HG03558 (cell line): ENCODE data around the gene MAPK14.
"Not testable (repeated sequence)": the region's sequence is repeated elsewhere in the genome, so short reads cannot be mapped to it uniquely, and the experiment has no call there.

Experiments
- ATAC-seq: cut with Tn5 transposase; IDR thresholded peaks from one replicate; pipeline ENCODE4 v1.9.1; 2021; ENCODE audit warnings: moderate number of reproducible peaks; ENCODE audit not compliant: unreplicated experiment; ENCODE audit errors: extremely low read depth

Gene MAPK14

DNA sequence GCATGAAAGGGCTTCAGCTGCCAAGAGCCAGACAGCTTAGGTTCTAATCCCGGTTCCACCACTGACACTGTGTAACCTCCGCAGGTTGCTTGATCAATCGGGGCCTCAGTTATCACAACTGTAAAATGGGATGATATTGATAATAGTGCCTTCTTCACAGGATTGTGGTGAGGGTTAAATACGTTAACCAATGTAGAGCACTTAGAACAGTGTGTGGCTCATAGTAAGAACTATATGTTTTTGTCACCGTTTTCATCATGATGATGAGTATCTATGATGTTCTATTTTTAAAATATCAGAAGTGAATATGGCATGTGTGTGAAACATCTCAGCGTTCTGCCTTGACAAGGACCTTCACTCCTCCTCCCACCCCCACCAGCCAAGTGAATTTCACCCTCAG lies 92.4 kb downstream of the MAPK14 start:
- ATAC-seq = no peak

DNA sequence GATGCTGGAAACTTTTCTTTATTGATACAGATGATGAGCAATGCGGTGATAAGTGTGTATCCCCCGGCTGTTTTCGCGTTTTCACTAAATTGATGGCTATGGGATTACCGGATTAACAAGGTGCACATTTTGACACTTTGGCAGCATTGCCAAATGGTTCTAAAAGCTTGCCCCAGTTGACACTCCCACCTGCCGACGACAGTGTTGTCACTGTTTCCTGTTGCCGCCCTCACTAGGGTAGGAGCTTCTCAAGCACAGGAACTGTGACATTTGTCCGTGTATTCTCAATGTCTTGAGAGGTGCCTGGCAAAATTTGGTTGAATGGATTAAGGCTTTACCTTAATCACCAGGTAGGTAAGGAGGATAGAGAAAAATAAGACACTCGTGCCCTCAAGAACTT lies 92.9 kb downstream of the MAPK14 start:
- ATAC-seq = no peak

- ATAC-seq = no peak
These were observed 93.6 kb downstream of the MAPK14 start for GRCh38 chr6:36120979-36121786.

DNA sequence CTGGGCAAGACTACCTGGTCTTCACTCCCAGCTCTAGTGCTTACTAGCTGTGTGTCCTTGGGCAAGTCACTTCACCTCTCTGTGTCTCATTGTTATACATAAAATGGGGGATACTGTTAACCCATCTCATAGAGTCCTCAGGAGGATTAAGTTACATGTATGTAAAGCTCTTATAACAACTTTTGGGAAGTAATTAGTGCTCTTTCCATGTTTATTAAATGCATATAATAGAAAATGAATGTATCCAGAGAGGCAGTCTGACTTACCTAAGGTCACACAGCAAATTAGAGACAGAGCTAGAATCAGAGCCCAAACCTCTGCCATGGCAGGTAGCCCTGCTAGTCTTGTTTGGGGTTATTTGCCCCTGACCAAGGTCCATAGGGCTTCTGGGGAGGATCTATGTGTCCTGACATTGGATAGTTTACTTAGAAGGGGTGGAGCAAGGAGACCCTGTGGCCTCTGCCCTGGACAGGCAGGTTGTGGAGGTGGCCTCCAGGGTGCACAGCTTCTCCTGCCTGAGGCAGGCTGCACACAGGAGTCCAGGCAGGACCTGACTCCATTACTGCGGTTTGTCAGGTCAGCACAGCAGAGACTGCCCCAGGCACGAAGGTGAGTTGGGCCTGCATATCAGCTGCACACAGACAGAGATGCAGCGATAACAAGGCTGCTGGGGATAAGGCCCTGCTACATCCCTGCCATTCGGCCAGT lies 94.3 kb downstream of the MAPK14 start:
- no peak for ATAC-seq

GRCh38 chr6:36122495-36123269 lies 95.1 kb downstream of the MAPK14 start:
- ATAC-seq = no peak

- ATAC-seq = no peak
These were observed 95.9 kb downstream of the MAPK14 start for GRCh38 chr6:36123270-36124139.

GRCh38 chr6:36124346-36124745 lies 96.7 kb downstream of the MAPK14 start:
- not testable (repeated sequence) for ATAC-seq

- no peak for ATAC-seq
These were observed 97.3 kb downstream of the MAPK14 start for GRCh38 chr6:36124881-36125280.

DNA sequence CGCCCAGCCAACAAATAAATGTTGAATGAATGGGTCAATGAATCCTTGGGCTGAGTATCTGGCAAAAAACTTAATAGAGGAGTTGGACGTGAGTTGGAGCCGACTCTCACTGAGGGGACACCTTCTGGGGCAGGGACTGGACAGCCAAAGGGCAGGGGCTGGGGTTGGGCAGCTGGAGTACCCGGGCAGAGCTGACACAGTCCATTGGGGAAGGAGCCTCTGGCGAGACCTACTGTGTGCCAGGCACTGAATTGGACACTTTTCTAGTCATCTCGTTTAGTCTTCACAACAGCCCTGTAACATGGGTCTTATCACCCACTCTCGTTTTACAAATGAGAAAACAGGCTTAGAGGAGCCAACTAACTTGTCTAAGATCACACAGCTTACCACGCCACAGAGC lies 98.0 kb downstream of the MAPK14 start:
- no peak for ATAC-seq

- no peak for ATAC-seq
These were observed 98.5 kb downstream of the MAPK14 start for GRCh38 chr6:36126121-36126520.

- no peak for ATAC-seq
These were observed 99.2 kb downstream of the MAPK14 start for GRCh38 chr6:36126553-36127458.

DNA sequence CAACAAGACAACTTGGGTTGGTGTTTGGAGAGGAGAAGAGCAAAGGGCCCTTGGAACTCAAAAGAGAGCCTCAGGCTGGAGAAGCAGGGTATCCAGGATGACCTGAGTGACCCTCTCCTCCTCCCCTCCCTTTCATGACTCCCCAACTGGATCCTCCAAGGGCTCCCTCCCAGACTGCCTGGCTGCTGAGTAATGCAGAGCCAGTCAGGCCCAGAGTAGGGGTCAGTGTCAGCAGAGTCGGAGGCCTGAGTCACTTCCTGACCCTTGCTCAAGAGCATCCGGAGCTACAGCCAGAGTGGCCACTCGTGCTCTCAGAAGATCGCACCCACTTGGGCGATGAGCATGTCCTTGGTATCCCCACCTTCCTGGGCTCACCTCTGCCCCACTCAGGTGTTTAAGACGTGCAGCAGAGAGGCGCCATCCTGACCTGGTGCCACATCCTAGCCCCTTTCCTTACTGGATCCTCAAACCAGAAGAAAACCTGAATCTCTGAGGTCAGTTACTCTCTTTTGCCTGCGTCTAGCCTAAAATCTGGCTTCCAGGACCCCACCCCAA lies 99.9 kb downstream of the MAPK14 start:
- no peak for ATAC-seq

GRCh38 chr6:36128073-36128472 lies 100.5 kb downstream of the MAPK14 start:
- ATAC-seq = no peak

- no peak for ATAC-seq
These were observed 101.2 kb downstream of the MAPK14 start for GRCh38 chr6:36128793-36129192.

- ATAC-seq = not testable (repeated sequence)
These were observed 101.7 kb downstream of the MAPK14 start for GRCh38 chr6:36129334-36129733.

DNA sequence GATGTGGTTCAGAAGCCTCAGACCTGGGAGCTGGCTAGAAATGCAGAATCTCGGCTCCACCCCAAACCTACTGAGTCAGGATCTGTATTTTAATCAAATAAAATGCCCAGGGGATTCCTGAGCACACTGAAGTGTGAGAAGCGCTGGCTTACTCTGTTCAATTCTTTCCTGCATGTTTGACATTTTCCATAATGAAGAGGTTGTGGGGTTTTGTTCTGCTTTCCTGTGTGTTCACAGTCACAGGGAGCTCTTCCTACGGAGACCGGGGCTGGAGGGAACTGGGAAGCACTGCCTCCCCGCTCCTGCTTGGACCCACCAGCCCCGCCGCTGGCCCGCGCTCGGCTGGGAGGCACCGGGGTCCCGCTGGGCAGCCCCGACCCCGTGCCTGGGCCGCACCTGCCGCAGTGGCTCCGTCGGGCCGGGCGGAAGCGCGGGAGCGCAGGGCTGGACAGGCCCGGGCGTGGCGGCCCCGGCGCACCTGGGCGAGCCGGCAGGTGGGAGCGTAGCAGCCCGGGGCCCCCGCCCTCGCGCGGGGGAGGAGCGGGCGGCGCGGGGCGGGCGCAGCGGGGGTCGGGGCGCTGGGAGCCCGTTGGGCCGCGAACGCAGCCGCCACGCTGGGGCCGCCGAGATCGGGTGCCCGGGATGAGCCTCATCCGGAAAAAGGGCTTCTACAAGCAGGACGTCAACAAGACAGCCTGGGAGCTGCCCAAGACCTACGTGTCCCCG lies 102.5 kb downstream of the MAPK14 start, which contains the start of gene MAPK13:
Gene MAPK13, plus strand, starts transcription at position 573 of the 726 bp plus-strand sequence. Its CDS starts 70 bp downstream, at position 643.
- no peak for ATAC-seq

DNA sequence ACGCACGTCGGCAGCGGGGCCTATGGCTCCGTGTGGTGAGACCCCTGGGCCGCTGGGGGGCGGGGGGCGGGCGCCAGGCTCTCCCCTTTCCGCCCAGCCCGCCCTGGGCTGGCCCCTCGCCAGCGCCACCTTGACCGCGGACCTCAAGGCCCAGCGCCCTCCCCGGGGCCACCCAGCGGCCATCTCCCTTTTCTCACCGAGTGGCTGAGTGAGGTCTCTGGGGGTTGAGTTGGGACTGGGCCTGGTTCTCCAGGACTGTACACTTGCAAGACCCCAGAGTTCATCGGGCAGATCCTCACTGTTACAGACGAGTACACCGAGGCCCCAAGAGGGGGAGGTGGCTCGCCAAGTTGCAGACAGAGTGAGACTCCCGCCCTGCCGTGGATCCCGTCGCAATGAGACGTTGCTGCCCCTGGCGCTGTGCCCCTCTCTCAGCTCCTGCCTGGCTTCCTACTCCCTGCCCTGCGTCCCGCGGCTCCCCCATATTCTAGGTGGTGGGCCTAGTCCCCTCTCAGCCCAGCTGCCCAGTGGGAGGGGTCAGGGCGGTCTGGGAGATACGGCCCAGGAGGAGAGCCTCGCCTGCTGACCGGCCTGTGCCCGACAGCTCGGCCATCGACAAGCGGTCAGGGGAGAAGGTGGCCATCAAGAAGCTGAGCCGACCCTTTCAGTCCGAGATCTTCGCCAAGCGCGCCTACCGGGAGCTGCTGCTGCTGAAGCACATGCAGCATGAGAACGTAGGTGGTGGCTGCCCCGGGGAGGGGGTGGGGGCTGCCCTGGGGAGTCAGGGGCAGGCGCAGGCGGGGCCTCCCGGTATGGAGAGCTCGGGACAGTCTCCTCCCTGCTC lies 103.3 kb downstream of the MAPK14 start:
- no peak for ATAC-seq
